NOMO-1 treated with DMSO at 0.1 percent for 48 hours (cell line): ENCODE results near the gene EPHA8.
A peak's percentile ranks its signal among the peaks of the same experiment; 100 is the strongest.

ENCODE experiments used
- DNase-seq: peaks from one replicate; lab custom pipeline; 2025; ENCODE audit not compliant: unreplicated experiment; lab: John Stamatoyannopoulos, UW

Gene EPHA8

DNA sequence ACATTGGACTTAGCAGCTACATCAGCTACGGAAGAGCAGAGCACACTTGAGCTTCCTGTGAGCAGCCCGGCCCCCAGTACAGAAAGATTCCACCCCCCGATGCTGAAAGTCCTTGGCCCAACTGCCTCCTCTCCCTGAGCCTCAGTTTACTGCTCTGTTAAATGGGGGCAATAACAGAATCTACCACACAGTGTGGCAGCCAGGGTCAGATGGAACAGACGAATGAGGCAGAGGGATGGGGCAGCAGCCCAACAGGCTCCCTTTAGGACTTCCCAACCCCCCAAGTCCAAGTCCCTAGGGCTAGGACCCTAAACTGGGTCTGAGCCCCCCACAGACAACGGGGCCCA is 50.3 kb downstream of the EPHA8 start:
- DNase-seq: no peak

DNA sequence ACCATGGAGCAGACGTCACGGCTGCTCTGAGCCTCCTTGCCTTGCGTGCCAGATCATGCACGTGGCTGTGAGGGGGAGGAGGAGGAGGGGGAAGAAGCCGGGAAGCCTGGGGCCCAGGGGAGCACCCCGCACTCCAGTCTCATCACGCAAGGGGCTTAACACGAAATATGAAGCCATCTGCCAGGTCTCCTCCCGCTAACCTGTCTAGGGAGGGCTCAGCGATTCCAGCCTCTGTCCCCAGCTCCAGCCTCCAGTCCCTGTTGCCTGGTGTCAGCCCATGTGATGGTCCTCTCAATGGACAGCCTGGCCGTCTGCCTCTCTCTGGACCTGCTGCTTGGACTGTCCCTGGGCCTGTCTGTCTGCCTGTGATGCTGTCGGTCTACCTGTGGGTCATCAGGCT is 50.7 kb downstream of the EPHA8 start:
- DNase-seq: no peak

DNA sequence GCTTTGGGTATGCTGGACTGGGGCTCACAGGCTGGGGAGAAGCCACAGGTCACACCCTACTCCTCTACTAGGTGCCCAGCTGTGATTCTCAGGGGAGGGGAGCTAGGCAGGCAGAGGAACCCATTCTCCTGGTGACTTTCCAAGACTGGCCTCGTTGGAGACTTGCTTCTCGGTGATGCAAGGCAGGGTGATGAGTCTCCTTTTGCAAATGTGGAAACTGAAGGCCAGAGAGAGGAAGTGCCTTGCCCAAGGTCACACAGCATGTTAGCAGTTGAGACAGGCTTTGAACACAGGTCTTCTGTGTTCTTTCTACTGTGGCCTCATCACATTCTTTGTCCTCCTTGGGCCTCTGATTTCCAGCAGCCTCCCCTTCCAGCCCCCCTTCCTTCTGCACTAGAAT is 52.6 kb downstream of the EPHA8 start:
- no peak for DNase-seq

DNA sequence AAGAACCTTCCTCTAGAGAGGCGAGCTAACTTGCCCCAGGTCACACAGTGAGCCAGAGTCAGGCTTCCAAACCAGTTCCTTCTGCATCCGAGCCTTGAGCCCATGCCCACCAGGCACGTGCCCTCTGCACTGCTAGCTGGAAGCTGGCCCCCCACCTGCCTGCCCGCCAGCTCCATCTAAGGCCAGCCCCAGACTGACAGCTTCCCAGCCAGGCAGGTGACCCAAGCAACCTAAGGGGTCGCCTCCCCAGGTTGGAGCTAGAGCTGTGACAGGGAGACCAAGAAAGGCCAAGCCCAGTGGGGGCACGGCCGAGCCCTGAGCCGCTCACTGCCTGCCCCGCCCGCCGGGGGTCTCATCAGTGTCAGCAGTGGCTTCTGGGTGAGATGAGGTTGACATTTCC is 53.3 kb downstream of the EPHA8 start:
- no peak for DNase-seq

DNA sequence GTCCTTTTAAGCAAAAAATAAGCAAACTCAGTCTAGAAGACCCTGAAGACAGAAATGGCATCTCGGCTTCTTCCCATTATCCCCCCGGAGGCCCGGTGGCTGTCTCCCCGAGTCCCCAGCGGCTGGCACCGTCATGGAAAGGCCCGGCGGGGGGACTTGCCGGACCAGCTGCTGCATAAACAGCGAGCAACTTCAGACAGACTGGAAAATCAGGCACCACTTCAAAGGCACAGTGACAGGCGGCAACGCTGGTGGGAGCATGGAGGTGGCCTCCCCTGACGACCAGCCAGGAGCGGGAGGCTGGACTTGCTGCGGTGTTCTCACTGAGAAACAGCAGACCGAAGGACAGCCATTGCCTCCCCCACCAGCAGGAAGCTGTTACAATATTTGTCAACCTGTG is 54.8 kb downstream of the EPHA8 start:
- DNase-seq: no peak

DNA sequence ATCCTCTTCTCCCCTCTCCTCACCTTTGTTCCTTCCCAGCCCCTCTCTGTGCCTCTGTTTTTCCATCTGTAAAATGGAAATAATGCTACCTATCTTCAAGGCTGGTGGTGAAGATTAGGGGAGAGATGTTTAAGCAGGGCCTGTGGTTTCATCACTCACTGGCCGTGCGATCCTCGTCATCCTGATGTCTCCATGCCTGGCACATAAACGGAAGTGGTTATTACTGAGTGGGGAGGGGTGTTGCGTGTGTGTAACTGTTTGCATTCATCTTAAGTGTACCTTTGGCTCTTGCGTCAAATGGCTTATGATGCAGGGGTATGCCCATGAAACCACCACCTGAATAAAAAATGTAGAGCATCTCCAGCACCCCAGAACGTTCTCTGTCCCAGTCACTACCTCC is 56.0 kb downstream of the EPHA8 start:
- DNase-seq: peak; percentile 84

DNA sequence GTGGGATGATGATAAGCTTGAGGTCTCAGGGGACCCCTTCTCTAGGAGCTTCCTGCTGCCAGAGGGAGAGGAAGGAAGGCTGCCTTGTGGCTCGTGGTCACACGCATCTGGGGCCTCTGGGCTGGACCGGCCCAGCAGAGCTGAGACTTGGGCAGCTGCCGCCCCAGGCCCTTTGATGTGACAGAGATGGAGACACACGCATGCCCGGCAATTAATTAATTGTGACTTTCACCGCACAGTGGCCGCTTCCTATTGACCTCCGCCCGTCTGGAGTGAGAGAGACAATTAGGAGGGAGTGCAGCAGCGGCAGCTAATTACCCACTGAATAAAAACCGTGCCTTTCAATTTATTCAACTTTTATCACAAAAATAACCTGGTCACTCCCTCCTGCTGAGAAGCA is 56.5 kb downstream of the EPHA8 start:
- DNase-seq: no peak

DNA sequence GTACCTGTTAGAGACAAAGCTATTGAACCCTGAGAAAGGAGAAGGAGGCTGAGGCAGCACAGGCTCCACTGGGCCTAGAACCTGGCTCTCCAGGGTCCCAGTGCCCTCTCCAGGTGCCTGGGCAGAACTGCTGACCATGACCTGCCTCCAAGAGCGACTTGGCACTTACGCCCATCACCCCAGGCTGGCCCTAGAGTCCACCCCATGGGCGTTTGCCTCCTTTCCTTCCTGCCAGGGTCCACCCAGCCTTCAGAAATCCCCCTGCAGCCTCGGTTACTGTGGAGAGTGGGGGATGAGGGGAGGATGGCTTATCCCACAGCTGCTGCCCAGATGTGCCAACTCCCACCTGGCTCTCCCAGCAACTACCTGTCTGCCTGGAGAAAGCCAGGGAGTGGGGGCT is 58.5 kb downstream of the EPHA8 start:
- DNase-seq: no peak

DNA sequence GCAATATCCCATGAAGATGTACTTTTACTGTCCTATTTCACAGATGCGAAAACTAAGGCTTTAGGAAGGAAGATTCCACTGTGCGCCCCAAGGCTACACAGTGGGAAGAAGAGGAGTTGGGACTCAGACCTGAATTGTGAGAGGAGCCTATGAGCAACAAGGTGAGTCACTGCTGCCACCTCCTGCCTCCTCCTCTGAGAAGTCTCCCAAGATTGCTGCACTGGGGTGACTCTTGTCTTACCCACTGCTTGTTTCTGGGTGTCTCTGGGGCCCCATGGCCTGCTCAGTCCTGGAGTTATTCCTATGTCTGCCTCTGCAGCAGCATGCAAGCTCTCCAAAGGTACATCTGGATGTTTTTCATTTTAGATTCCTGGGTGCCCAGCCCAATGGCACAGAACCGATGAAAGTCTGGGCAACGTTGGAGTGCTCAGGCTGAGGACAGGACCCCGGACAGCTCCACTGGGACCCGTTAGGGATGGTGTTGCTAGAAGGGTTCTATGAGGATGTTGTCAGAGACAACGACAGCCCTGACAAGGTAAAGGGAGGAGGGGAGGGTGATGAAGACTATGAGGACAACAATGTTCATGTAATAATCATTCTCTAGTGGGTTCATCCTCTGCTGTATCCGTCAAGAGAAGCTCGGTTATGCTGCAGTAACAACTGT is 62.1 kb downstream of the EPHA8 start:
- DNase-seq: no peak

DNA sequence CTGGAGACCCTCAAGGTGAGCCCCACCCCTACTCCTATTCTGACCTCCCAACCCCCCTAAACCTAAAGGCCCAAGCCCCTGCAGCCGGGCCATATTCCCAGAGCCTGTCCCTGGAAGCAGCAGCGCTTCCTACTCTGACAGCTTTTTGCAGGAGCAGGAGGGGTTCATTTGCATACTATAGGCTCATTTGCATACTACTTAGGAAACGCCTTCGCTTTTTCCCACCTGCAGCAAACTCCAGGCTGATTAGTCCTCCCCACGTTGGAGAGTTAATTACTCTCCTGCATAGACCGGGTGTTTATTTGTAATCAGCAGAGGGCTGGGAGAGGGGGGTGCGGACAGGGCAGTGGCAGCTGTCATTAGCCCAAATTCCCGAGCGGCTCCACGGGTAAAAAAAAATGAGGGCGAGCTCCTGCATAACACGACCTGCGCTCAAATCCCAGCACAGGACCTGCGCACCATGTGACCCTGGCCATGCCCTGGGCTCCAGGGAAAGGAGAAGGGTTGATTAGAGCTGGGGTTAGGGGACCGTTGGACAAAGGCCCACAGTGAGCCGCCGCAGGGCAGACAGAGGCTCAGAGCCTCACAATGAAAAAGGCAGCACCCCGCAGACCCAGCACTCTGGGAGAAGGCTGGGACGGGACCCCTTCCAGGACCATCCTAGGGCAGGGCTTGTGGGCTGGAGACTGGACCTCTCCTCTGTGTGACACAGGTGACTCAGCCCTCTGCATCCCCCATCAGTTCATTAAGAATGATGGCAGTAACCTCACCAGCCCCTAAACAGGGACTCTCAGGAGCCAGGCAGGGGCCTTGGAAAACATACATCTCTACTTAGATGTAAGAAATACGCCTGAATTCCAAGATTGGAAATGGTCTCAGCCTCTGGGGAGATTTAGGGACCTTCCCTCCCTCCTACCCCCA is 63.2 kb downstream of the EPHA8 start:
- no peak for DNase-seq

DNA sequence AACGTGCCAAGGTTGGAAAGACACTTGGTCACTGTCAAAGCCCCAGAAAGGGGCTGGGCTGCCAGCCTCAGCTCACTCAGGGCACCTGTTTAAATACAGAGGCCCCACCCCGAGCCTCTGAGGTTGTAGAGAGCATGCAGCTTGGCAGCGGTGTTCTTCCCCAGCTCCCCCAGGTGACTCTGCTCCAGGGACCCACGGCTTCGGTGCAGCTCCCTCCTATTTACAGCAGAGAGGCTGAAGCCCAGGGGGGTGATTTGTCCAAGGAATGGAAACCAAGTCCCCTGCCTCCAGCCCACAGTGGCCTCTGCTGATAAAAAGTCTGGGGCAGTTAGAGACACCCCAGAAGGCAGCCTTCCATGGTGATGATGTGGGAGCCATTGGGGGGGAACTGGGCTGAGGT is 64.0 kb downstream of the EPHA8 start:
- DNase-seq: no peak

DNA sequence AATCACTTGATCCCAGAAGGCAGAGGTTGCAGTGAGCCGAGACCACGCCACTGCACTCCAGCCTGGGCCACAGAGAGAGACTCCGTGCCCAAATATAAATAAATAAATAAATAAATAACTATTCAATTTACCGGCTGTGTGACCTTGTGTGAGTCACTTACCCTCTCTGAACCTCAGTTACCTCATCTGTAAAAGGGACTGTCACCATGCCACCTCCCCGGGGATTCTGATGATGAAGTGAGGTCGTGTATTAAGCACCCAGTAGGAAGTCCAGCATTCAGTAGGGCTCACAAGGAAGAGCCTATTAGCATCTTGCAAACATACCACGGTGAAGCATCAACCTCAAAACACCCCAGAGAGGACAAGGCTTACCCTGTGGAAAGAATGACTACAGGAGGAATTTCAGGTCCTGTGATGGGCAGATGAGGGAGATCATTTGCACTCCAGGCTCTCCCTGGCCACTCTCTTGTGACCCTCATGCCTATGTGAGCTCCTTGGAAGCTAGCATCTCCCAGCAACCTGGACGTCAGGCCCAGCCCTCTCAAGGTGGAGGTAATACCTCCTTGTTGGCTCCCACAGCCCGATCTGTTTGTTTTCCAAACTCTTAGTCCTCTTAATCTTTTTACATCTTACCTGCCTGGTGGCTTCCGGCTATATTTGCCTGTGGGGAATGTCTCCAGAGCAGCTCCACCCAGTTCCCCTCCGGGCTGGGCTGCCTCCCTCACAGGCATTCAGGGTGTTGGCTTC is 65.6 kb downstream of the EPHA8 start:
- no peak for DNase-seq

DNA sequence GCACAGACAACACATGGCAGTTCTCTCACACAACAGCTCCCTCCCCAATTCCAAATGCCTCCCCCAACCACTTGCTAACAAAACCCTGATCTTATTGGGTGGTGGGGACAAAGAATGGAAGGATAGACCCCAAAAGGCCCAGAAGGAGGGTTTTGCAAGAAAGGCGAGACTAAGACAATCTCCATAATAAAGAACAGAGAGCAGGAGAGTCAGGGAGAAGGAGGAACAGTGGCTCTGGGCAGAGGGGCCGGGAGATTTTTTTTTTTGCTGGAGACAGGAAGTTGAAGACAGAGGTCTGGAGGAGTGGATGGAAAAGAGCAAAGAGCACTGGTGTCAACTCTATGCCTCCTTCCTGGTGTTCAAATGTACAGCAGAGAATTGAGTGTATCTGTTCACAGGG is 66.6 kb downstream of the EPHA8 start:
- DNase-seq: no peak

DNA sequence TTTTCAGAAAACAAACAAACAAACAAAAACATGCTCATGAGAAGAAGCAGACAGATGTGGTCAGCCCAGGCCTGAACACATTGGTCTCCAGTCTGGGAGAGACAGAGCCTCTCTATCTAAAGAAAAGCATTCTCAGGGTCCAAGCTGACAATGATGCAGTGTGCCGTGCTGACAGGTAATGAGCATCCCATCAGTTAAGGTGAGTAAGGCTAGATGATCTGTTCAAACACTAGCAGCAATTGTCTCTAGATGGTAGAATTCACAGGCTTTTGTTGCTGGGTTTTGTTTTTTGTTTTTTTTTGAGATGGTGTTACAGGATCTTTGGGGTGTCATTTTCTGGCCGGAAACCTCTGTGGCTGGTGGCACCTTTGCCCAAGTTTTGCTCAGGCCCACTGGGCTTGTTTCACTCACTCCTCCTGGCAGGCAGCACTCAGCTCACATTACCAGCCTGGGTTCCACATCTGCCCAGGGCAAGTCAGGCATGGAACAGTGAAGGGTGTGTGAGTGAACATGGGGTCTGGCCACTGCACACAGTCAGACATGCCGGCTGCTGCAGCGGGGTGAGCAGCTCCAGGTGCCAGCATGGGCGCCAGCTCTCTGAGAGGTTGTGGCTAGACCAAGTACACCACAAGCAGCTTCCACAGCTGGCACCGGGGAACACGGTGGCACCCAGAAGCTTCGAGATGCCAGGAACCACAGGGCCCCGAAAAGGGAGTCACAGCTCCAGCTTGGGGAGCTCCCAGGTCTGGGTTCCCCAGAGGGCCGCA is 70.6 kb downstream of the EPHA8 start:
- DNase-seq: no peak

DNA sequence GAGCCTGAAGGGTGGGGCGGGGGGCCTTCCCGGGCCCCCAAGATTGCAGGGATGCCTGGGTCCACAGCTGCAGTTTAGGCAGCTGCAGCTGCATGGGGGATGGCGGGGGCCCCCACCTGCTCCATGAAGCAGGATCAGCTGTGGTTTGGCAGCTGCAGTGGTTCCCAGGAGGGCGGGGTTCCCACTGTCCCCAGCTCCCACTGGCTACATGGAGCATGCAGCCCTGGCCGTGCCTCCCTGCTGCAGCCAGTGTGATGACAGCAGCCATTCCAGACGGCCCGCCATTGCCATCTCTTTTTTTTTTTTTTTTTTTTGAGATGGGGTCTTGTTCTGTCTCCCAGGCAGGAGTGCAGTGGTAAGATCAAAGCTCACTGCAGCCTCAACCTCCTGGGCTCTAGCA is 72.1 kb downstream of the EPHA8 start:
- no peak for DNase-seq

DNA sequence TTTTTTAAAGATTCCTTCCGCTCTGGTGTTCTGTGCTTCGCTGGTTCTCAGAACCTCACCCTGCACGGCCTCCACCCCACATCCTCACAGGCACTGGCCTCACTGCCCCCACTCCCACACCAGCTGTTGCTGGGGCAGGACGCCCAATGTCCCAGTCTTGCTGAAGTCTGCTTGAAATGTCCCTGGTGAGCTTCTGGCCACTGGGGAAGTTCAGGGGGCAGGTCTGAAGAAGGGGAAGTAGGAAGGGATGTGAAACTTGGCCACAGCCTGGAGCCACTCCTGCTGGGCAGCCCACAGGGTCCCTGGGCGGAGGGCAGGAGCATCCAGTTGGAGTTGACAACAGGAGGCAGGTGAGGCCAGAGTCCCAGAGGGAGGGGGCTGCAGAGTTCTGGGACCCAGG is 73.1 kb downstream of the EPHA8 start, which contains the start of gene C1QA:
C1QA (plus strand) TSS at position 276 of the 400 bp plus-strand sequence. CDS start 989 bp downstream, outside the sequence.
- peak; percentile 64 for DNase-seq

DNA sequence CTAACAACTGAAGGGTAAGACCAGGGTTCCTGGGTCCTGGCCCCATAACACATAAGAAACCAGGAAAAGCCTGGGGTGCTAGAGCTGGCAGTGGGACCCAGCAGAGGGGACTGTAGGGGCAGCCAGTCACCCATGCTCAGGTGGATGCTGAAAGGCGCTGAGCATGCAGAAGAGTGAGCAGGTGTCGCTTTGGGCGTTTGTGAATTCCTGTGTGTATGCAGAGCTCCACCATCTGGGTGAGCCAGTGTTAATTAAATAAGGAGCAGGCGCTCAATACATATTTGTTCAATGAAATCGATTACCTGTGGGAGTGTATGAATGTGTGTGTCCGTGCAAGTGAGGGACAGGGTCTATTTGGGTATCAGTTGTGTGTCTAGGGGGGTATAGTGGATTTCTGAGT is 73.6 kb downstream of the EPHA8 start:
- DNase-seq: no peak

DNA sequence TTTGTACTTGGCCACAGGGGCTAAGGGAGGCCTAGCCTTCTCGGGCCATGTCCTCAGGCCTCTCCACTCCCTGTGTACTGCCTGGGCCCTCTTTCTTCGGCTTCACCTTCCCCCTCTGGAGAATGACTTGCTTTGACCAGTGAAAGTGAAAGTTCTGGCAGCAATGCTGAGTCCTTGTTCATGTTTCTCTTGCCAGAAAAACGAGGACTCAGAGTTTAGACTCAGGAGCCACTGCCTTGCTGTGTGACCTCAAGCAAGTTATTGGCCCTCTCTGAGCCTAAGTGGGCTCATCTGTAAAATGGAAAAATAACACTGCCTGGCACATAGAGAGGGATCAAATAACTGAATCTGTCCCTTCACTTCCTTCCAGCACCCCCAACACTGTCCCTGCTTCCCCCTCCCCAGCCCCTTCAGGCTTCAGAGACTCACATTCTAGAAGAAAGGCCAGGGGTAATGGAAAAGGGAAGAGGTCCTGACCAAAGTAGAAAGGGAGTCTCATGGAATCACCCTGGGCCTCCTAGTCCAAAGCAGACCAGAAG is 74.7 kb downstream of the EPHA8 start:
- no peak for DNase-seq

DNA sequence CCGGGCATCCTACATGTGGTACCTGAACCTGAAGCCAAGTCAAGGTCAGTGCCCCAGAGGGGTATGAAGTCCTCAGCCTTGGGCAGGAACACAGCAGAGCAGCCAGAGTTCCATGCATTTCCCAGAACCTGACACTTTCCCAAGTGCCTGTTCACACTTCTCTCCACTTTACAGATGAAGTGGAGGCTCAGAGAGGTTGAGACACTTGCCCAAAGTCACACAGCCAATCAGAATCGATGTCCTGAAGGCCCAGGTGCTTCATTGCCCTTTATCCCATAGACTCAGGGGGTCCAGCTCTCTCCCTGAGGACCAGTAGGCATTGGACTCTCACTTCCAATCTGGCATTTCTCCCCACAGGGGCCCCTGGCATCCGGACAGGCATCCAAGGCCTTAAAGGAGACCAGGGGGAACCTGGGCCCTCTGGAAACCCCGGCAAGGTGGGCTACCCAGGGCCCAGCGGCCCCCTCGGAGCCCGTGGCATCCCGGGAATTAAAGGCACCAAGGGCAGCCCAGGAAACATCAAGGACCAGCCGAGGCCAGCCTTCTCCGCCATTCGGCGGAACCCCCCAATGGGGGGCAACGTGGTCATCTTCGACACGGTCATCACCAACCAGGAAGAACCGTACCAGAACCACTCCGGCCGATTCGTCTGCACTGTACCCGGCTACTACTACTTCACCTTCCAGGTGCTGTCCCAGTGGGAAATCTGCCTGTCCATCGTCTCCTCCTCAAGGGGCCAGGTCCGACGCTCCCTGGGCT is 75.4 kb downstream of the EPHA8 start:
- no peak for DNase-seq

DNA sequence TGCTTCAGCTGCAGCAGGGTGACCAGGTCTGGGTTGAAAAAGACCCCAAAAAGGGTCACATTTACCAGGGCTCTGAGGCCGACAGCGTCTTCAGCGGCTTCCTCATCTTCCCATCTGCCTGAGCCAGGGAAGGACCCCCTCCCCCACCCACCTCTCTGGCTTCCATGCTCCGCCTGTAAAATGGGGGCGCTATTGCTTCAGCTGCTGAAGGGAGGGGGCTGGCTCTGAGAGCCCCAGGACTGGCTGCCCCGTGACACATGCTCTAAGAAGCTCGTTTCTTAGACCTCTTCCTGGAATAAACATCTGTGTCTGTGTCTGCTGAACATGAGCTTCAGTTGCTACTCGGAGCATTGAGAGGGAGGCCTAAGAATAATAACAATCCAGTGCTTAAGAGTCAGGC is 76.0 kb downstream of the EPHA8 start:
- no peak for DNase-seq
